SK-N-SH (cell line): ENCODE data around the gene PADI2. TPM values are rescaled to one million over a fixed set of nuclear protein-coding genes. Genes with fewer than 3 reads are reported as not detected.

Experiments
- CTCF ChIA-PET: fragments of 300-600, 350-600 bp; formaldehyde crosslinking; extraction: SDS; loops from one replicate; lab custom pipeline; 2021; lab: Yijun Ruan, JAX
- POLR2A ChIA-PET: fragments of 350-600 bp; sonication (Branson Sonifier 250); formaldehyde crosslinking; extraction: SDS; loops from one replicate; lab custom pipeline; 2020; ENCODE audit warnings: antibody characterized with exemption, inconsistent platforms; lab: Yijun Ruan, JAX
- DNase-seq: peaks from one replicate; pipeline ENCODE4 v3.0.0; 2012
- H2AFZ ChIP-seq: fragments of 200-600 bp; sonication (generic); 2 replicates; pipeline ENCODE4 v1.8.1; 2016; ENCODE audit warnings: antibody characterized with exemption, mild to moderate bottlenecking, low read depth
- H3F3A ChIP-seq: fragments of 200-600 bp; sonication (generic); replicated peaks from 2 replicates; pipeline ENCODE3; 2016; ENCODE audit warnings: antibody characterized with exemption, mild to moderate bottlenecking; ENCODE audit not compliant: insufficient read depth
- H3K27ac ChIP-seq, 2 experiments: fragments of 200-500 bp in 1 of 2; fragments of 200-600 bp in 1 of 2; sonication (Bioruptor generic) in 1 of 2; sonication (generic), shearing (Covaris generic) in 1 of 2; 2 replicates each; pipeline versions ENCODE4 v1.5.1 to v1.6.1; 2014 to 2016; ENCODE audit warnings: low read depth in 2 of 2, inconsistent platforms in 1 of 2, low read length in 1 of 2, mild to moderate bottlenecking in 1 of 2, mixed read lengths in 1 of 2
- H3K27me3 ChIP-seq: fragments of 200-600 bp; sonication (generic), shearing (Covaris generic); 2 replicates; pipeline ENCODE4 v1.6.1; 2016; ENCODE audit warnings: mixed run types; ENCODE audit not compliant: insufficient read depth
- H3K36me3 ChIP-seq, 2 experiments: fragments of 200-500 bp in 1 of 2; fragments of 200-600 bp in 1 of 2; sonication (Bioruptor generic) in 1 of 2; sonication (generic) in 1 of 2; replicated peaks in 1 of 2; 2 replicates each; pipeline versions ENCODE3 to v1.5.1; 2014 to 2016; ENCODE audit warnings: low read length in 1 of 2, mild to moderate bottlenecking in 1 of 2; ENCODE audit not compliant: insufficient read depth in 2 of 2, control insufficient read depth in 1 of 2
- H3K4me1 ChIP-seq, 2 experiments: fragments of 200-500 bp in 1 of 2; fragments of 200-600 bp in 1 of 2; sonication (Bioruptor generic) in 1 of 2; sonication (generic), shearing (Covaris generic) in 1 of 2; 2 replicates each; pipeline versions ENCODE4 v1.5.1 to v1.6.1; 2014 to 2016; ENCODE audit warnings: low read depth in 1 of 2, low read length in 1 of 2, mixed run types in 1 of 2; ENCODE audit not compliant: insufficient read depth in 2 of 2, control insufficient read depth in 1 of 2
- H3K4me2 ChIP-seq: fragments of 200-600 bp; sonication (generic), shearing (Covaris generic); 2 replicates; pipeline ENCODE4 v1.6.1; 2017; ENCODE audit warnings: mixed run types
- H3K4me3 ChIP-seq, 2 experiments: fragments of 200-500 bp in 1 of 2; fragments of 200-600 bp in 1 of 2; sonication (Bioruptor generic) in 1 of 2; sonication (generic), shearing (Covaris generic) in 1 of 2; 2 replicates each; pipeline versions ENCODE4 v1.5.1 to v1.8.1; 2014 to 2016; ENCODE audit warnings: low read depth in 2 of 2, inconsistent platforms in 1 of 2, low read length in 1 of 2, mild to moderate bottlenecking in 1 of 2, mixed read lengths in 1 of 2, moderate library complexity in 1 of 2
- H3K79me2 ChIP-seq: fragments of 200-600 bp; sonication (generic); 2 replicates; pipeline ENCODE4 v1.8.1; 2017; ENCODE audit warnings: mild to moderate bottlenecking; ENCODE audit not compliant: insufficient read depth
- H3K9ac ChIP-seq: fragments of 200-600 bp; sonication (generic); 2 replicates; pipeline ENCODE4 v1.6.1; 2017; ENCODE audit warnings: mixed run types
- H3K9me2 ChIP-seq: fragments of 200-600 bp; sonication (generic); 2 replicates; pipeline ENCODE4 v1.6.1; 2017; ENCODE audit warnings: mixed run types
- H3K9me3 ChIP-seq: fragments of 200-600 bp; sonication (generic); 2 replicates; pipeline ENCODE4 v1.6.1; 2017; ENCODE audit warnings: mixed run types, mild to moderate bottlenecking, moderate library complexity
- H4K20me1 ChIP-seq: fragments of 200-600 bp; sonication (generic); 2 replicates; pipeline ENCODE4 v1.6.1; 2017; ENCODE audit warnings: mild to moderate bottlenecking, mixed run types; ENCODE audit not compliant: insufficient read depth
- CHD2 ChIP-seq: fragments of 150-350 bp; IDR thresholded peaks from 2 replicates; pipeline ENCODE4 v1.6.1; 2018; ENCODE audit warnings: low read length; ENCODE audit not compliant: partially characterized antibody
- CTCF ChIP-seq: fragments of 200-600 bp; sonication (generic); IDR thresholded peaks from 2 replicates; pipeline ENCODE4 v1.6.1; 2017; ENCODE audit warnings: antibody characterized with exemption, mild to moderate bottlenecking, moderate library complexity
- FOXJ3 ChIP-seq: sonication (generic); formaldehyde crosslinking; IDR thresholded peaks from 2 replicates; pipeline ENCODE4 v1.5.1; 2020; ENCODE audit warnings: mild to moderate bottlenecking, missing genetic modification reagents
- GABPA ChIP-seq: IDR thresholded peaks from 2 replicates; pipeline ENCODE4 v1.4.0; 2012; ENCODE audit warnings: low read depth, mild to moderate bottlenecking
- IRF3 ChIP-seq: fragments of 150-350 bp; IDR thresholded peaks from 2 replicates; pipeline ENCODE4 v1.6.1; 2016; ENCODE audit warnings: mild to moderate bottlenecking, low read depth, low read length
- JUND ChIP-seq: IDR thresholded peaks from 2 replicates; pipeline ENCODE4 v1.4.0; 2012
- MEF2A ChIP-seq: IDR thresholded peaks from 2 replicates; pipeline ENCODE4 v1.4.0; 2012; ENCODE audit warnings: low read depth, borderline replicate concordance
- NFIC ChIP-seq: IDR thresholded peaks from 2 replicates; pipeline ENCODE4 v1.4.0; 2012; ENCODE audit warnings: borderline replicate concordance
- NRF1 ChIP-seq: IDR thresholded peaks from 2 replicates; pipeline ENCODE4 v1.6.1; 2012; ENCODE audit warnings: low read depth, mild to moderate bottlenecking, low read length
- POLR2AphosphoS5 ChIP-seq: IDR thresholded peaks from 2 replicates; pipeline ENCODE4 v1.6.1; 2012; ENCODE audit warnings: low read depth, low read length
- REST ChIP-seq: IDR thresholded peaks from 2 replicates; pipeline ENCODE4 v1.6.1; 2012; ENCODE audit warnings: mild to moderate bottlenecking, low read depth, low read length, moderate library complexity
- RFX5 ChIP-seq: IDR thresholded peaks from 2 replicates; pipeline ENCODE4 v1.6.1; 2012; ENCODE audit warnings: mild to moderate bottlenecking, improper control_type of control experiment, low read length
- RXRA ChIP-seq: IDR thresholded peaks from 2 replicates; pipeline ENCODE4 v1.4.0; 2012; ENCODE audit warnings: low read depth, mild to moderate bottlenecking, borderline replicate concordance
- SIN3A ChIP-seq: IDR thresholded peaks from 2 replicates; pipeline ENCODE4 v1.6.1; 2012; ENCODE audit warnings: low read depth, mild to moderate bottlenecking, low read length, moderate library complexity, borderline replicate concordance
- TCF12 ChIP-seq: IDR thresholded peaks from 2 replicates; pipeline ENCODE4 v1.4.0; 2012
- TEAD4 ChIP-seq: IDR thresholded peaks from 2 replicates; pipeline ENCODE4 v1.4.0; 2012; ENCODE audit warnings: mild to moderate bottlenecking, borderline replicate concordance; ENCODE audit not compliant: insufficient read depth
- USF2 ChIP-seq: fragments of 150-350 bp; IDR thresholded peaks from 2 replicates; pipeline ENCODE4 v1.6.1; 2017; ENCODE audit warnings: antibody characterized with exemption, low read length, low read depth, borderline replicate concordance
- WGBS: methylation state at CpG from one replicate; pipeline ENCODE4 v1.1.6; 2017; ENCODE audit warnings: low lambda C conversion rate; 5-methylcytosine and 5-hydroxymethylcytosine counted together
- polyA plus RNA-seq, 3 experiments: library from polyadenylated mRNA; depleted of rRNA; stranded (reverse); fragments of >200 nt; gene quantifications; 2 replicates each; pipeline ENCODE4 v1.2.3, GENCODE V29; 2012

Gene PADI2
- polyA plus RNA-seq, 1 of the 3 experiments (the other 2 are of a cell fraction) = 0.58 TPM

- ChIA-PET POLR2A (no interaction called here), CTCF (interaction anchor here (0.6 to 1.0 kb wide), 3 partner anchors 14 to 198 kb away, joined by 3 to 4 read pairs (median 3); no protein-coding TSS in a partner anchor)
- 48% methylated on average over 11 of the region's 17 CpGs for WGBS
- H3K36me3 ChIP-seq = no peaks in the 10 kb centered on the region
- no peaks in the 10 kb centered on the region for H3K9me3 ChIP-seq
- H3K79me2 ChIP-seq = no peaks in the 10 kb centered on the region
- no peaks in the 10 kb centered on the region for H3K27me3 ChIP-seq
- DNase-seq = no peak
- no peak overlapping the region for H2AFZ ChIP-seq
- no peak for TF ChIP-seq USF2
- TF ChIP-seq CTCF = peak; percentile 45
- no peak overlapping the region for H3K27ac ChIP-seq
- H3K4me3 ChIP-seq = no peak overlapping the region
- no peaks in the 10 kb centered on the region for H3F3A ChIP-seq
- H3K4me2 ChIP-seq = no peak overlapping the region
- H4K20me1 ChIP-seq = no peaks in the 10 kb centered on the region
- H3K9ac ChIP-seq = no peak overlapping the region
- no peaks in the 10 kb centered on the region for H3K4me1 ChIP-seq
- H3K9me2 ChIP-seq = no peaks in the 10 kb centered on the region
Observed at GRCh38 chr1:17075470-17076255, 43.6 kb downstream of the PADI2 start.

- Histone ChIP-seq H3K4me3 (no peak overlapping the region), H3K36me3 (no peaks in the 10 kb centered on the region), H3K9ac (no peak overlapping the region), H3K9me2 (no peaks in the 10 kb centered on the region), H3F3A (no peaks in the 10 kb centered on the region), H3K27me3 (no peaks in the 10 kb centered on the region), H3K79me2 (no peaks in the 10 kb centered on the region), H3K4me1 (no peaks in the 10 kb centered on the region), H2AFZ (no peak overlapping the region), H3K9me3 (no peaks in the 10 kb centered on the region), H3K4me2 (no peak overlapping the region), H3K27ac (no peak overlapping the region), H4K20me1 (no peaks in the 10 kb centered on the region)
- 45% methylated on average over 6 of the region's 6 CpGs for WGBS
- ChIA-PET CTCF (interaction anchor here (1.3 kb wide), 1 partner anchor 165 kb away, joined by 4 read pairs; no protein-coding TSS in a partner anchor), POLR2A (no interaction called here)
- DNase-seq = no peak
- TF ChIP-seq GABPA = no peak
- TF ChIP-seq NRF1 = no peak
- TF ChIP-seq RFX5 = no peak
- no peak for TF ChIP-seq SIN3A
- TF ChIP-seq TEAD4 = no peak
- no peak for TF ChIP-seq MEF2A
- TF ChIP-seq JUND = no peak
- no peak for TF ChIP-seq IRF3
- no peak for TF ChIP-seq POLR2AphosphoS5
- no peak for TF ChIP-seq CHD2
- no peak for TF ChIP-seq RXRA
- TF ChIP-seq FOXJ3 (CRISPR knock-in tag) = no peak
- TF ChIP-seq NFIC = no peak
- no peak for TF ChIP-seq TCF12
- TF ChIP-seq REST = no peak
Observed at GRCh38 chr1:17071794-17072193, 47.5 kb downstream of the PADI2 start.
